NOMO-1 treated with dmso at 0.1 percent for 144 hours (cell line): ENCODE data around the gene PTPRK.
"Not testable (repeated sequence)": the region's sequence is repeated elsewhere in the genome, so short reads cannot be mapped to it uniquely, and the experiment has no call there.

Experiments used
- DNase-seq: peaks from one replicate; lab custom pipeline; 2025; ENCODE audit not compliant: unreplicated experiment; lab: John Stamatoyannopoulos, UW

PTPRK gene

GRCh38 chr6:127939442-127940066 is 580.8 kb downstream of the PTPRK start:
- no peak for DNase-seq

- DNase-seq, result no peak
Observed at GRCh38 chr6:127938701-127939100, 581.7 kb downstream of the PTPRK start.

GRCh38 chr6:127937747-127938146 is 582.7 kb downstream of the PTPRK start:
- DNase-seq, result no peak

GRCh38 chr6:127937102-127937501 is 583.3 kb downstream of the PTPRK start:
- DNase-seq, result no peak

- DNase-seq, result no peak
Observed at GRCh38 chr6:127934956-127935355, 585.4 kb downstream of the PTPRK start.

- DNase-seq, result no peak
Observed at GRCh38 chr6:127933852-127934840, 586.3 kb downstream of the PTPRK start.

GRCh38 chr6:127933137-127933536 is 587.3 kb downstream of the PTPRK start:
- no peak for DNase-seq

GRCh38 chr6:127932708-127933107 is 587.7 kb downstream of the PTPRK start:
- no peak for DNase-seq

GRCh38 chr6:127926441-127926840 is 594.0 kb downstream of the PTPRK start:
- DNase-seq, result not testable (repeated sequence)

- no peak for DNase-seq
Observed at GRCh38 chr6:127924440-127924839, 596.0 kb downstream of the PTPRK start.

GRCh38 chr6:127924031-127924430 is 596.4 kb downstream of the PTPRK start:
- DNase-seq, result no peak

- DNase-seq, result no peak
Observed at GRCh38 chr6:127923135-127923534, 597.3 kb downstream of the PTPRK start.

- no peak for DNase-seq
Observed at GRCh38 chr6:127921982-127922381, 598.4 kb downstream of the PTPRK start.

GRCh38 chr6:127920804-127921203 is 599.6 kb downstream of the PTPRK start:
- DNase-seq, result no peak
